Gastrocnemius medialis (tissue), 4 donors: ENCODE measurements around the gene GFM2.

Experiments used
- POLR2A ChIP-seq, 2 donors: fragments of 450-650 bp; IDR thresholded peaks; one replicate each; pipeline ENCODE4 v1.6.1; 2017; ENCODE audit warnings: antibody characterized with exemption in 2 of 2, mild to moderate bottlenecking in 2 of 2, moderate library complexity in 2 of 2
- TF ChIP-seq, protein P1 (sequence below), 5 experiments: fragments of 450-650 bp in 3 of 5; fragments of 200-600 bp in 2 of 5; sonication (generic) in 2 of 5; IDR thresholded peaks in 4 of 5; conservative IDR thresholded peaks in 1 of 5; 1 replicate in 4 of 5; 2 replicates in 1 of 5; pipeline ENCODE4 v1.5.1; 2016 to 2019; ENCODE audit warnings: antibody characterized with exemption in 5 of 5, mild to moderate bottlenecking in 3 of 5, moderate library complexity in 3 of 5

- TF ChIP-seq, protein P1, sequence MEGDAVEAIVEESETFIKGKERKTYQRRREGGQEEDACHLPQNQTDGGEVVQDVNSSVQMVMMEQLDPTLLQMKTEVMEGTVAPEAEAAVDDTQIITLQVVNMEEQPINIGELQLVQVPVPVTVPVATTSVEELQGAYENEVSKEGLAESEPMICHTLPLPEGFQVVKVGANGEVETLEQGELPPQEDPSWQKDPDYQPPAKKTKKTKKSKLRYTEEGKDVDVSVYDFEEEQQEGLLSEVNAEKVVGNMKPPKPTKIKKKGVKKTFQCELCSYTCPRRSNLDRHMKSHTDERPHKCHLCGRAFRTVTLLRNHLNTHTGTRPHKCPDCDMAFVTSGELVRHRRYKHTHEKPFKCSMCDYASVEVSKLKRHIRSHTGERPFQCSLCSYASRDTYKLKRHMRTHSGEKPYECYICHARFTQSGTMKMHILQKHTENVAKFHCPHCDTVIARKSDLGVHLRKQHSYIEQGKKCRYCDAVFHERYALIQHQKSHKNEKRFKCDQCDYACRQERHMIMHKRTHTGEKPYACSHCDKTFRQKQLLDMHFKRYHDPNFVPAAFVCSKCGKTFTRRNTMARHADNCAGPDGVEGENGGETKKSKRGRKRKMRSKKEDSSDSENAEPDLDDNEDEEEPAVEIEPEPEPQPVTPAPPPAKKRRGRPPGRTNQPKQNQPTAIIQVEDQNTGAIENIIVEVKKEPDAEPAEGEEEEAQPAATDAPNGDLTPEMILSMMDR (IDR thresholded peaks at IDR 0.05 in 4 of 5, conservative IDR thresholded peaks at IDR 0.05 in 1 of 5), result no peak
- TF ChIP-seq POLR2A (IDR thresholded peaks at IDR 0.05), result no peak
Observed at GRCh38 chr5:74693191-74693590, 73.7 kb downstream of the GFM2 start.
